ENCODE measurements around the gene C5. TPM values are rescaled to one million over a fixed set of nuclear protein-coding genes. Genes with fewer than 3 reads are reported as not detected.

Gene C5
- total RNA-seq, 1 donor from 2014 or later, result 3.1 TPM

DNA sequence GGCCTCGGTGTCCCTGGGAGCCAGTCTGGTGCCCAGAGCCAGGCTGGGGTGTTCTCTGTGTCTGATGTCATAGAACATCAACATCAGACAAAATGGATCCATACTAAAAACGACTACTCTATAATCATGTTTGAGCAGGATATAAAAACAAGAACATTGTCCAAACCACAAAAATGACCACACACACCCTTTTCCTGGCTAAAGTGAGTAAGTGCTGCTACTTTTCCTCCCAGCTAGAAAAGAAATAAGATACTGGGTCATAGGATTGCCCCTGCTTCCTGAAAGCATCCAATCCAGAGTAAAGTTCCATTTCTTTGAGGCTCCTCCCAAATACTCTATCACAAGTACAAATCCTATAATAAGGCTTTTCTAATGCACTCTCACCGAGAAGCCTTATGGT is 103.8 kb downstream of the C5 start:
- H3K4me1 Mint-ChIP-seq, result peaks cover 17% of the 10 kb centered on the region
- DNase-seq (ENCODE audit: low spot score in 2 of 2, unreplicated experiment in 2 of 2), result no peak
- no peaks in the 10 kb centered on the region for H3K9me3 Mint-ChIP-seq
- no peaks in the 10 kb centered on the region for H3K36me3 Mint-ChIP-seq
- no peaks in the 10 kb centered on the region for H3K27me3 Mint-ChIP-seq (ENCODE audit: low read depth)
- TF ChIP-seq CTCF (IDR thresholded peaks at IDR 0.05; ENCODE audit: unreplicated experiment), result no peak
- H3K4me3 Mint-ChIP-seq, result no peak overlapping the region
- H3K27ac Mint-ChIP-seq, result no peak overlapping the region

DNA sequence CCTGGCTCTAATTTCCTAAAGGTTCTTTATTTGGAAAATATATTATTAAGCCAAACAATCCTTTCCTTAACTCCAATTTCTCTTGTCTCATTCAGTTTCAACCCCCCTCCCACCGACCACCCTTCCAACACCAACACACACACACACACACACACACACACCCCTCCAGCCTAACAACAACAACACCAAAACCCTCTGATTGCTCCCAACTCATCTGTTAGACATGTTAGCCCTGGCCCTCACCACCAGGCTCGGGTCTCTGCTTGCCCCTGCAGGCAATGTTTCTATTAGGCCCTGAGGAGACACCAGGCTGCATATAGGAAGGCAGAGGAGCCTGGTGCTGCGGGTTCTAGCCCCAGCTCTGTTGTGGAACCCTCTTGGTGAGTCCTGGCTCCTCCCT is 105.1 kb downstream of the C5 start:
- H3K27me3 Mint-ChIP-seq (ENCODE audit: low read depth), result peaks cover 6% of the 10 kb centered on the region
- peaks cover 17% of the 10 kb centered on the region for H3K4me1 Mint-ChIP-seq
- H3K9me3 Mint-ChIP-seq, result no peaks in the 10 kb centered on the region
- TF ChIP-seq CTCF (IDR thresholded peaks at IDR 0.05; ENCODE audit: unreplicated experiment), result no peak
- DNase-seq (ENCODE audit: low spot score in 2 of 2, unreplicated experiment in 2 of 2), result no peak
- no peak overlapping the region for H3K27ac Mint-ChIP-seq
- H3K4me3 Mint-ChIP-seq, result no peak overlapping the region
- no peaks in the 10 kb centered on the region for H3K36me3 Mint-ChIP-seq

DNA sequence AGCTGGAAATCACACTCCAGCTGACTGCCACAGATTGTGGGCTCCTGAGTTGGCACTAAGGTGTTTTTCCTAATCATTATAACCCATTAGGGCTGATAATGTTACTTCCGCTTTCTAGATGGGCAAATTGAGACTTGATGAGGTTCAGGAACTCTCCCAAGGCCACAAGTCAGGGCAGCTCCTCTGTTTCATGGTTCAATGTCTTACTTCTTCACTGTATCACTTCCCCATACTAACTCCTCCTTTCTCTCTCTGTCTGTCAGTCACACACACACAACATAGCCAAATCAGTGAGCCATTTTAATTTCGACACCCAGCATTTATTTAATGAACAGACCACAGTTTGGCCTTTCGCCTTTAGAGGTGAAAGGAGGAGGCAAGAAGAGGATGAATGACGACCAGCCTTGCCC is 105.6 kb downstream of the C5 start:
- Mint-ChIP-seq H3K9me3 (no peaks in the 10 kb centered on the region), H3K4me3 (no peak overlapping the region), H3K27me3 (ENCODE audit: low read depth) (peaks cover 6% of the 10 kb centered on the region), H3K27ac (no peak overlapping the region), H3K4me1 (peaks cover 17% of the 10 kb centered on the region), H3K36me3 (no peaks in the 10 kb centered on the region)
- no peak for DNase-seq (ENCODE audit: low spot score in 2 of 2, unreplicated experiment in 2 of 2)
- TF ChIP-seq CTCF (IDR thresholded peaks at IDR 0.05; ENCODE audit: unreplicated experiment), result no peak

- H3K9me3 Mint-ChIP-seq, result no peaks in the 10 kb centered on the region
- H3K27ac Mint-ChIP-seq, result no peak overlapping the region
- peaks cover 6% of the 10 kb centered on the region for H3K27me3 Mint-ChIP-seq (ENCODE audit: low read depth)
- DNase-seq (ENCODE audit: low spot score in 2 of 2, unreplicated experiment in 2 of 2), result no peak
- no peak for TF ChIP-seq CTCF (IDR thresholded peaks at IDR 0.05; ENCODE audit: unreplicated experiment)
- peaks cover 20% of the 10 kb centered on the region for H3K4me1 Mint-ChIP-seq
- H3K4me3 Mint-ChIP-seq, result no peak overlapping the region
- no peaks in the 10 kb centered on the region for H3K36me3 Mint-ChIP-seq
Measured at GRCh38 chr9:120942186-120943001, 107.7 kb downstream of the C5 start.

DNA sequence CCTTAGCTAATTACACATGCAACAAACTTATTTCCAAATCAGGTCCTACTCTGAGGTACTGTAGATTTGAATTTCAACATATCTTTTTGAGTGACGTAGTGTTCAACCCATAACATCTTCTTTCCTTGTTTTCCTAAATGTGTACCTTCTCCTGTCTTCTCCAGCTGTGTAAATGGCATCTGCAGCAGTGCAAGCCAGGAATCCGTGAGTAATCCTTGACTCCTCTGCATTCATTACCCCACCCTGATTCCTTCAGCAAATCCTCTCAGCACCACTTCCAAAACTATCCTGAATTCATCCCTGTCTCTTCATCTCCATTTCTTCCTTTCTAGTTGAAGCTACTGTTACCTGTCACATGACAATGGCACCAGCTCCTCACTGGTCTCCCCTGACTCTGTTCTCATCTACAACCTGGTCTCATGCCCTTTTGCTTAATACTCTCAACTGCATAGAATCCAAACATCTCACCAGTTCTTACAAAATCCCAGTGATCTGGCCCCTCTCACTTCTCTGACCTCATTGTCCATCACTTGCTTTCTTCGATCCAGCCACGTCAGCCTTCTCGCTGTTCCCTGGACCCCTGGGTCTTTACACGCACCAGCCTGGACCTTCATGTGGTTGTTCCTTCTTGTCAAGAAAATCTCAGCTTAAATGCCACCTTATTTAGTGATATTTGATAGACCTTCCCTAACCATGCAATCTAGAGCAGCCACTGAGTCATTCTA is 108.9 kb downstream of the C5 start:
- H3K4me3 Mint-ChIP-seq, result no peak overlapping the region
- no peaks in the 10 kb centered on the region for H3K36me3 Mint-ChIP-seq
- no peak for DNase-seq (ENCODE audit: low spot score in 2 of 2, unreplicated experiment in 2 of 2)
- no peak for TF ChIP-seq CTCF (IDR thresholded peaks at IDR 0.05; ENCODE audit: unreplicated experiment)
- no peak overlapping the region for H3K27ac Mint-ChIP-seq
- H3K27me3 Mint-ChIP-seq (ENCODE audit: low read depth), result peaks cover 6% of the 10 kb centered on the region
- H3K4me1 Mint-ChIP-seq, result peaks cover 28% of the 10 kb centered on the region
- no peaks in the 10 kb centered on the region for H3K9me3 Mint-ChIP-seq
